ENCODE measurements around the gene HECW1.

- no peak for TF ChIP-seq POLR2A (IDR thresholded peaks at IDR 0.05; ENCODE audit: low read depth, low read length)
- no peak for TF ChIP-seq TAF1 (IDR thresholded peaks at IDR 0.05; ENCODE audit: low read depth, low read length)
- TF ChIP-seq POLR2AphosphoS5 (IDR thresholded peaks at IDR 0.05; ENCODE audit: low read depth, low read length): no peak
- no peak for TF ChIP-seq SPI1 (IDR thresholded peaks at IDR 0.05; ENCODE audit: low read depth, low read length)
These were observed 35.8 kb upstream of the HECW1 start for GRCh38 chr7:43076606-43077005.

Measured in GM12891 (cell line).